SJSA1 (cell line): ENCODE data around the gene DNM1L. TPM values are rescaled to one million over a fixed set of nuclear protein-coding genes. Genes with fewer than 3 reads are reported as not detected.
"Not testable (repeated sequence)": the region's sequence is repeated elsewhere in the genome, so short reads cannot be mapped to it uniquely, and the experiment has no call there.

Source experiments
- DNase-seq, 2 experiments: peaks; one replicate each; pipeline ENCODE4 v3.0.0-alpha.2; 2015 to 2020; ENCODE audit warnings: low spot score in 2 of 2, low read depth in 1 of 2
- H3K27ac ChIP-seq: fragments of 250-450 bp; sonication (Bioruptor Pico); 2 replicates; pipeline ENCODE4 v1.5.1; 2020; ENCODE audit warnings: mild to moderate bottlenecking, moderate library complexity
- H3K27me3 ChIP-seq: fragments of 250-450 bp; sonication (Bioruptor Pico); replicated peaks from 2 replicates; pipeline ENCODE4 v1.5.1; 2020; ENCODE audit warnings: mild to moderate bottlenecking, moderate library complexity
- H3K36me3 ChIP-seq: fragments of 250-450 bp; sonication (Bioruptor Pico); 2 replicates; pipeline ENCODE4 v1.5.1; 2020; ENCODE audit warnings: mild to moderate bottlenecking
- H3K4me1 ChIP-seq: fragments of 250-450 bp; sonication (Bioruptor Pico); replicated peaks from 2 replicates; pipeline ENCODE4 v1.6.1; 2021; ENCODE audit warnings: mild to moderate bottlenecking
- H3K4me3 ChIP-seq: fragments of 250-450 bp; sonication (Bioruptor Pico); 2 replicates; pipeline ENCODE4 v1.5.1; 2020; ENCODE audit warnings: mild to moderate bottlenecking
- H3K9me3 ChIP-seq: fragments of 250-450 bp; sonication (Bioruptor Pico); replicated peaks from 2 replicates; pipeline ENCODE4 v1.5.1; 2020; ENCODE audit warnings: mild to moderate bottlenecking
- total RNA-seq: library from RNA; depleted of rRNA; stranded (reverse); fragments of >200 nt; shearing (Covaris generic); gene quantifications from 2 replicates; pipeline ENCODE4 v1.2.3, GENCODE V29; 2014

DNM1L gene
- total RNA-seq, 1 experiment from 2014 or later: 68.0 TPM

DNA sequence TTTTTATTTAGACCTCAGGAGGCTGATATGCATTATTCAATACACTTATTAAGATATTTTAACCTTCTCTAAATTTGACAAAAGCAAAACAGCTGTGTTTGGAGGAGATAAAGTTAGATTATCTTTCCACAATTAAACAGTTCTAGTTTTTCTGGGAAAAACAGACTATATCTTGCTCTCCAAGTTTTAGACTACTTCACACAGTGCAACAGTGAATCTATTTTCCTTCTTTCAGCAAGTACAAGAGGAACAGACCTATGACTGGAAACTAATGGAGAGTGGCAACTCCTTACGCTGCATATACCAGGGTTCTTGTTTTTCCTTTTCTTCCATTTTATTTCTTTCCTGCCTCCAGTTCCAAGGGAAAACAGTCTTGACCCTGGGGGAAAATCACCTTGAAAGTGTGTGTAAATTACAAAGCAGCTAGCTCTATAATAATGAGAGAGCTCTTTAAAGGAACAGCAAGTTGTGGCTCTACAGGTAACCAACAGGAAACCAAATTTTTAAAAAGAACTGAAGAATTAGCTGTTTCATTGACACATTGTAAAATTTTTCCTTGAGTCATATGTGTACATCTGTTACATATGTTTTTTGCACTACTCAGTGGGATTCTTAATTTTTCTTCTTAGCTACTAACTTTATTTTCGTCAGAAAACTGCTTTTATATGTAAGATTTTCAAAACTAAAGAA lies 27.4 kb downstream of the DNM1L start:
- H3K27ac ChIP-seq: no peak overlapping the region

DNA sequence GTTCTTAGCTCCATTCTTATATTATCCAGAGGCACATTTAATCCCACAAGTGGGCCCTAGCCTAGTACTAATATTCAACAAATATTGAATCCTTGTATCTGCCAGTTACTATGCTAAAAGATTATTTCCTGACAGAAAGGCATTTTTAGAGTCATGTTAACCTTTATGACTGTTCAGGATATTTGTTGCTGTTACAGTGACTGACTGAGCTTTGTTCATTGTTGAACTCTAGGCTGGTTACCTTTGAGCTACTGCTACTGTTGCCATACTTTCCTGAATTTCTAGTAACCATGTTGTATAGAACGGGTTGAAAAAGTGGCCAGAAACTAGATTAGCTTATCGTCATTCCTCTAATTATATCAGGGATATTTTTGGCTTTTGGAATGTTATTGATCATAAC lies 29.8 kb downstream of the DNM1L start:
- Histone ChIP-seq H3K27ac (no peak overlapping the region), H3K27me3 (no peaks in the 10 kb centered on the region), H3K4me1 (no peaks in the 10 kb centered on the region), H3K9me3 (no peaks in the 10 kb centered on the region), H3K4me3 (no peak overlapping the region), H3K36me3 (peaks cover 48% of the 10 kb centered on the region)
- no peak for DNase-seq

More for the DNA sequence above, 27.4 kb downstream of the DNM1L start:
- H3K27me3 ChIP-seq: no peaks in the 10 kb centered on the region
- no peaks in the 10 kb centered on the region for H3K4me1 ChIP-seq
- no peak overlapping the region for H3K4me3 ChIP-seq
- no peak for DNase-seq
- H3K36me3 ChIP-seq: peaks cover 33% of the 10 kb centered on the region
- H3K9me3 ChIP-seq: no peaks in the 10 kb centered on the region

GRCh38 chr12:32714772-32715171 lies 35.7 kb downstream of the DNM1L start:
- Histone ChIP-seq H3K9me3 (no peaks in the 10 kb centered on the region), H3K4me1 (no peaks in the 10 kb centered on the region), H3K27ac (no peak overlapping the region), H3K4me3 (no peak overlapping the region), H3K27me3 (no peaks in the 10 kb centered on the region), H3K36me3 (peaks cover 32% of the 10 kb centered on the region)
- no peak for DNase-seq

- Histone ChIP-seq H3K27ac (no peak overlapping the region), H3K27me3 (no peaks in the 10 kb centered on the region), H3K4me3 (no peak overlapping the region), H3K9me3 (no peaks in the 10 kb centered on the region), H3K4me1 (no peaks in the 10 kb centered on the region), H3K36me3 (peaks cover 37% of the 10 kb centered on the region)
- no peak for DNase-seq
Measured at GRCh38 chr12:32718926-32719325, 39.8 kb downstream of the DNM1L start.

GRCh38 chr12:32725308-32725707 lies 46.2 kb downstream of the DNM1L start:
- not testable (repeated sequence) for H3K27me3 ChIP-seq, H3K4me1 ChIP-seq, H3K9me3 ChIP-seq, H3K27ac ChIP-seq, H3K4me3 ChIP-seq, DNase-seq
- H3K36me3 ChIP-seq: peaks cover 59% of the 10 kb centered on the region

- Histone ChIP-seq H3K27ac (no peak overlapping the region), H3K27me3 (no peaks in the 10 kb centered on the region), H3K4me1 (no peaks in the 10 kb centered on the region), H3K9me3 (no peaks in the 10 kb centered on the region), H3K36me3 (peaks cover 60% of the 10 kb centered on the region), H3K4me3 (no peak overlapping the region)
- no peak for DNase-seq
Measured at GRCh38 chr12:32726286-32726685, 47.2 kb downstream of the DNM1L start.

DNA sequence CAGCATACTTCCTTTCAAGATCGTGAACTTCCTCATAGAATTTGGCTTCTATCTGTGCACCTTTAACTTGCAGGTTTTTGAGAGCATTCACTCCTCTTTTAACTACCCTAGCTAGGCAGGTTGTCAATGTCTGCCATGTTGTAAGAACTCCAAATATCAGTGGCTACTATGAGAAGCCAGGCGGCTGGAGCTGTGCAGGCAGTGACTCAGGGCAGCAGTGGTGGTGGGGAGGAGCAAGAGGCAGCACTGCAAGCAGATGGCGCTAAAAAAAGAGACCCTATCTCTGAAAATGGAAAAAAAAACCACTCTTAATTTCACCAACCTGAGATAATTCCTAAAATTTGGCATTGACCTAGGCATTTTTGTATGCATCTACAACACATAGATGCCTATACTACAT lies 48.1 kb downstream of the DNM1L start:
- no peaks in the 10 kb centered on the region for H3K27me3 ChIP-seq
- H3K4me1 ChIP-seq: no peaks in the 10 kb centered on the region
- H3K9me3 ChIP-seq: no peaks in the 10 kb centered on the region
- H3K4me3 ChIP-seq: no peak overlapping the region
- no peak overlapping the region for H3K27ac ChIP-seq
- H3K36me3 ChIP-seq: peaks cover 60% of the 10 kb centered on the region
- DNase-seq: no peak

DNA sequence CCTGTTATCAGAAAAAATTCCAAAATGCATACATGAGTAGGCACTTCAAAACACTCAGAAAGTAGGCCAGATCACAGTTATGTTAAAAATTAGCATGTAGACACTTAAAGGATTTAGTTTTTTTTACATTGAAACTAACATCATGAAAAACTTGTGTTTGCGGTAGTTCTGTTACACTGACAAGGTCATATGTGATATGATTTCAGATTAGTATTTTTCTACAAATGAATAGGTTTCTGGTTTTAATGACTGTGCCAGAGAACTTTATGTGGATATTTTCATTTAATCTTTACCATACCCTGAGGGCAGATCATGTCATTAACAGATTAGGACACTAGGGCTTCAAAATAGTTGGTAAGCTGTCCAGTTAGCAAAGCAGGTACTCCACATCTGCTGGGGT lies 55.9 kb downstream of the DNM1L start:
- no peak for DNase-seq
- peaks cover 82% of the 10 kb centered on the region for H3K36me3 ChIP-seq

DNA sequence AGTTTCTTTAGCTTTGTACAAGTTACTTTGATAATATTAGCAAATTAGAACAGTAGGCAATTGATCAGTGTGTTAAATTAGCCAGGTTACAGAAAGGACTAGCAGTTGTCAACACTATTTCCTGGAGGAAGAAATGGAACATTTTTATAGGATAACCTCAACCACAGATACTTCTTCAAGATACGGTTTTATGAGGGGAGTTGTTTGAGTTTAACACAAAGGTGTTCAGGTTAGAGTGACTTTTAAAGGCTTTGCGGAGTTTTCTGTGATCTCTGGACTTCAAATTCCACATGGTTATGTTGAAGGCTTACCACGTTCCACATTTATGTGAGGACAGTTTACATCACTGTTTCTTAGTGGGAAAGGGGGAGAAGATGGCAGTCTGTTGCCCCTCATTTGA lies 57.3 kb downstream of the DNM1L start:
- Histone ChIP-seq H3K27ac (no peak overlapping the region), H3K27me3 (no peaks in the 10 kb centered on the region), H3K9me3 (no peaks in the 10 kb centered on the region), H3K36me3 (peaks cover 83% of the 10 kb centered on the region), H3K4me1 (no peaks in the 10 kb centered on the region), H3K4me3 (no peak overlapping the region)
- no peak for DNase-seq

More for the DNA sequence above, 55.9 kb downstream of the DNM1L start:
- Histone ChIP-seq H3K9me3 (no peaks in the 10 kb centered on the region), H3K4me3 (no peak overlapping the region), H3K4me1 (no peaks in the 10 kb centered on the region), H3K27me3 (no peaks in the 10 kb centered on the region), H3K27ac (no peak overlapping the region)

- no peak for DNase-seq
- Histone ChIP-seq H3K4me3 (no peak overlapping the region), H3K36me3 (peaks cover 80% of the 10 kb centered on the region), H3K27me3 (no peaks in the 10 kb centered on the region), H3K27ac (no peak overlapping the region), H3K4me1 (no peaks in the 10 kb centered on the region), H3K9me3 (no peaks in the 10 kb centered on the region)
Measured at GRCh38 chr12:32737715-32738114, 58.6 kb downstream of the DNM1L start.

GRCh38 chr12:32739279-32739678 lies 60.2 kb downstream of the DNM1L start:
- no peak for DNase-seq
- Histone ChIP-seq H3K27ac (no peak overlapping the region), H3K27me3 (no peaks in the 10 kb centered on the region), H3K36me3 (peaks cover 82% of the 10 kb centered on the region), H3K9me3 (no peaks in the 10 kb centered on the region), H3K4me1 (no peaks in the 10 kb centered on the region), H3K4me3 (no peak overlapping the region)

GRCh38 chr12:32742133-32742532 lies 63.0 kb downstream of the DNM1L start:
- Histone ChIP-seq H3K27me3 (no peaks in the 10 kb centered on the region), H3K27ac (no peak overlapping the region), H3K4me1 (no peaks in the 10 kb centered on the region), H3K4me3 (no peak overlapping the region), H3K36me3 (peaks cover 86% of the 10 kb centered on the region), H3K9me3 (no peaks in the 10 kb centered on the region)
- no peak for DNase-seq

- H3K4me1 ChIP-seq: no peaks in the 10 kb centered on the region
- no peaks in the 10 kb centered on the region for H3K9me3 ChIP-seq
- no peak overlapping the region for H3K4me3 ChIP-seq
- no peaks in the 10 kb centered on the region for H3K27me3 ChIP-seq
- peaks cover 89% of the 10 kb centered on the region for H3K36me3 ChIP-seq
- H3K27ac ChIP-seq: no peak overlapping the region
- DNase-seq: no peak
Measured at GRCh38 chr12:32743264-32743663, 64.2 kb downstream of the DNM1L start.

- Histone ChIP-seq H3K4me1 (peaks cover 14% of the 10 kb centered on the region), H3K9me3 (no peaks in the 10 kb centered on the region), H3K27me3 (no peaks in the 10 kb centered on the region), H3K4me3 (no peak overlapping the region), H3K27ac (no peak overlapping the region), H3K36me3 (peaks cover 57% of the 10 kb centered on the region)
- DNase-seq: no peak
Measured at GRCh38 chr12:32753605-32754004, 74.5 kb downstream of the DNM1L start.

DNA sequence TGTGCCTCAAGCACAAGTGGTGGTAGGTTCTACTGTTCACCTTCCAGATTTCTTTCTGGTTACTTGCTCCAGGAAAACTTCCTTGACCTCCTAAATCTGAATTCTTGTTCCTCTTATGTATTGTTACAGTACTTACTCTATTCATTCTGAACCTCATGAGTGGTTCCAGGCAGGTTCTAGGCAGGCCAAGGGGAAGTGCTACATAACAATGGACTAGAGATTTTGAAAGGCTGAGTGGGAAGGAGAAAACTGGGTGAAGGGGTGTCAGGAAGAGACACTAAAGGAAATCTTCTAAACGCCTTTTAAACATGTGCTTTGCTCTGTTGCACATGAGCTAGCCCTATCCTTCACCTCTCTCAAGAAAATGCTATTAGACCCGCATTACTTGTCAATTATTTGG lies 75.0 kb downstream of the DNM1L start:
- Histone ChIP-seq H3K9me3 (no peaks in the 10 kb centered on the region), H3K27me3 (no peaks in the 10 kb centered on the region), H3K27ac (0 out of 2 replicates have a peak overlapping the region, but pooled peaks have one; percentile 89), H3K36me3 (peaks cover 52% of the 10 kb centered on the region), H3K4me1 (peaks cover 14% of the 10 kb centered on the region), H3K4me3 (peak overlapping the region; percentile 74)
- no peak for DNase-seq
